Bone marrow (tissue), 2 donors: ENCODE data around the gene TMEM132D.

Experiments
- DNase-seq, 2 donors: peaks; one replicate each; lab custom pipeline; 2025; lab: John Stamatoyannopoulos, UW

The TMEM132D gene

GRCh38 chr12:129825316-129825715 is 78.5 kb downstream of the TMEM132D start:
- DNase-seq, result no peak

GRCh38 chr12:129821964-129822363 is 81.9 kb downstream of the TMEM132D start:
- no peak for DNase-seq

- no peak for DNase-seq
These were observed 84.4 kb downstream of the TMEM132D start for GRCh38 chr12:129819391-129819790.

- no peak for DNase-seq
These were observed 88.0 kb downstream of the TMEM132D start for GRCh38 chr12:129815846-129816245.

- no peak for DNase-seq
These were observed 91.9 kb downstream of the TMEM132D start for GRCh38 chr12:129811963-129812362.

GRCh38 chr12:129807136-129807535 is 96.7 kb downstream of the TMEM132D start:
- no peak for DNase-seq

- DNase-seq, result no peak
These were observed 112.4 kb downstream of the TMEM132D start for GRCh38 chr12:129791396-129791795.

GRCh38 chr12:129790930-129791329 is 112.9 kb downstream of the TMEM132D start:
- no peak for DNase-seq

- DNase-seq, result no peak
These were observed 113.5 kb downstream of the TMEM132D start for GRCh38 chr12:129790331-129790730.

GRCh38 chr12:129789921-129790320 is 113.9 kb downstream of the TMEM132D start:
- DNase-seq, result no peak

GRCh38 chr12:129788506-129789084 is 115.2 kb downstream of the TMEM132D start:
- no peak for DNase-seq

GRCh38 chr12:129779989-129780388 is 123.8 kb downstream of the TMEM132D start:
- no peak for DNase-seq

- DNase-seq, result no peak
These were observed 124.8 kb downstream of the TMEM132D start for GRCh38 chr12:129779033-129779432.

- no peak for DNase-seq
These were observed 126.7 kb downstream of the TMEM132D start for GRCh38 chr12:129776977-129777667.

GRCh38 chr12:129772501-129773493 is 131.0 kb downstream of the TMEM132D start:
- DNase-seq, result no peak

- no peak for DNase-seq
These were observed 132.6 kb downstream of the TMEM132D start for GRCh38 chr12:129771238-129771637.

- no peak for DNase-seq
These were observed 138.1 kb downstream of the TMEM132D start for GRCh38 chr12:129765719-129766118.

GRCh38 chr12:129762436-129762835 is 141.4 kb downstream of the TMEM132D start:
- no peak for DNase-seq

GRCh38 chr12:129753586-129753985 is 150.2 kb downstream of the TMEM132D start:
- DNase-seq, result no peak

GRCh38 chr12:129750421-129750820 is 153.4 kb downstream of the TMEM132D start:
- no peak for DNase-seq

- no peak for DNase-seq
These were observed 157.5 kb downstream of the TMEM132D start for GRCh38 chr12:129746318-129746717.

GRCh38 chr12:129729170-129729569 is 174.7 kb downstream of the TMEM132D start:
- no peak for DNase-seq

- no peak for DNase-seq
These were observed 176.7 kb downstream of the TMEM132D start for GRCh38 chr12:129727100-129727499.
